AG10803 (cell line): ENCODE results near the gene ALDH1A3.
"Not testable (repeated sequence)": the region's sequence is repeated elsewhere in the genome, so short reads cannot be mapped to it uniquely, and the experiment has no call there.

Experiments
- DNase-seq: peaks from one replicate; pipeline ENCODE4 v3.0.0; 2010; ENCODE audit warnings: low read depth
- H3K4me3 ChIP-seq: 2 replicates; pipeline ENCODE4 v1.5.1; 2011; ENCODE audit warnings: mild to moderate bottlenecking, low read length, control low read depth
- CTCF ChIP-seq: conservative IDR thresholded peaks from 2 replicates; pipeline ENCODE4 v1.5.1; 2011; ENCODE audit warnings: mild to moderate bottlenecking, low read length, control low read depth, inconsistent platforms

The ALDH1A3 gene

GRCh38 chr15:100849021-100849854, 30.4 kb upstream of the ALDH1A3 start:
- DNase-seq = peak; percentile 53
- TF ChIP-seq CTCF = peak; percentile 39
- peak overlapping the region; percentile 69 for H3K4me3 ChIP-seq

- H3K4me3 ChIP-seq = peak overlapping the region; percentile 69
- no peak for DNase-seq
- TF ChIP-seq CTCF = no peak
These were observed 29.8 kb upstream of the ALDH1A3 start for GRCh38 chr15:100849855-100850218.

DNA sequence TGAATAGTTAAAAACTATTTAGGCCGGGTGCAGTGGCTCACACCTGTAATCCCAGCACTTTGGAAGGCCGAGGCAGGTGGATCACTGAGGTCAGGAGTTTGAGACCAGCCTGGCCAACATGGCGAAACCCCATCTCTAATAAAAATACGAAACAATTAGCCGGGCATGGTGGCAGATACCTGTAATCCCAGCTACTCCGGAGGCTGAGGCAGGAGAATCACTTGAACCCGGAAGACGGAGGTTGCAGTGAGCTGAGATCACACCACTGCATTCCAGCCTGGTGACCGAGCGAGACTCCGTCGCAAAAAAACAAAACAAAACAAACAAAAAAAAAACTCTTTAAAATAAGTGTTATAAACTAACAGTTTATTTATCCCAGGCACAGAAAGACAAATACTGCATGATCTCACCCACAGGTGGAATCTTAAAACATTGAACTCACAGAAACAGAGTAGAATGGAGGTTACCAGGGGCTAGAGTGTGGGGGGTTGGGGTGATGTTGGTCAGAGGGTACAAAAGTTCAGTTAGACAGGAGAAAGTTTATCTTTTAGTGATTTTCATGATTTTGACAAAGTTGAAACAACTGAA, 28.1 kb upstream of the ALDH1A3 start:
- not testable (repeated sequence) for DNase-seq, H3K4me3 ChIP-seq

GRCh38 chr15:100852630-100853029, 27.0 kb upstream of the ALDH1A3 start:
- no peak for DNase-seq
- TF ChIP-seq CTCF = no peak
- no peak overlapping the region for H3K4me3 ChIP-seq

DNA sequence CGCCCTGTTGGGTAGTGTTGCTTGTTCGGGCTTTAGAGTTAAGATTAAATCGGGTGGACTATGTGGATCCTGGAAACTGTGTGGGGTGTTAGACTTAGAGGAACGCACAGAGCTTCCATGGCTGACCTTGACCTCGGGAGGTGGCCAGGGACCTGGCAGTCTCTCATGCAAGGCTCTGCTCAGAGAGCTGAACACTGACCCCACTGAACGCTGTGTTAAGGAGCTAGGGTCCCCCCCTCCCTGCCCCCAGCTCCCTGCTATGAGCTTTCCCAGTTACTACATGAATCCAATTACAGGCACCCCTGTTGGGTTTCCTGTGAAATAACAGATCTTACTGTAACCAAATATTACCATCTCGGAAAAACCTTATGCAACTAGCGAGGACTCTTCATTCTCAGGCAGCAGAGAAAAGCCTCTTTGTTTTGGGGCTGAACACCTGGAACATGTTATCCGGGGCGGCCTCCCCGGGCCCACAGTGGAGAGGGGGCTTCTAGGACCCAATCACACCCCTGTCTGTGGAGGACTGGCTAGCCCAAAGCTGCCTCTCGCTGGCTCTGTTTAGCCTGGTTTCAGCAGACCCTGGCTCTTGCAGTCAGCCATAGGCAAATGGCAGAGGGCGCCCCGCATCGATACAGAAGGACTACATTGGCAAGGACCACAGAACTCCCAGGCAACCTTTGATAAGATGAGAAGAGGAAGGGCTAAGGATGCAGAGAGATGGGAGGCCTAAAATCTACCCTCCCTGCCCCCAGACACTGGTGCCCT, 25.8 kb upstream of the ALDH1A3 start:
- TF ChIP-seq CTCF = no peak

DNA sequence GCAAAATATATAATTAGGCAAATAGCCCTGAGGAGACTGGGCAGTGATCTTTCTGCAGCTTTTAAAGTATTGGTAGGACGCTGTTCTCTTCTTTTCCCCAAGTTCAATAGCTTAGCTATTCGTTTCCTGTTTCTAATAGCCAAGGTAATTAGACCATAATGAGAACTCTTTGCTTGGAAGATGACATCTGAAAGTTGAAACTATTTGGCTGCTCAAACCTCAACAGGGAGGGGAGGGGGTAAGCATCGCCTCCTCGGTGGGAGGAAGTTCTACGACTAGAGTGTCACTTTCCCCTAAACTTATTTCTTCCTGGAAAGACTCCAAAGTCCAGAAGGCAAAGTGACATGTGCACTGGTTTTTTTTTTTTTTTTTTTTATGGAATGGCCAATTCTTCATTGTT, 22.8 kb upstream of the ALDH1A3 start:
- TF ChIP-seq CTCF = no peak
- H3K4me3 ChIP-seq = no peak overlapping the region
- DNase-seq = no peak

More for the DNA sequence above, 25.8 kb upstream of the ALDH1A3 start:
- no peak for DNase-seq
- no peak overlapping the region for H3K4me3 ChIP-seq

DNA sequence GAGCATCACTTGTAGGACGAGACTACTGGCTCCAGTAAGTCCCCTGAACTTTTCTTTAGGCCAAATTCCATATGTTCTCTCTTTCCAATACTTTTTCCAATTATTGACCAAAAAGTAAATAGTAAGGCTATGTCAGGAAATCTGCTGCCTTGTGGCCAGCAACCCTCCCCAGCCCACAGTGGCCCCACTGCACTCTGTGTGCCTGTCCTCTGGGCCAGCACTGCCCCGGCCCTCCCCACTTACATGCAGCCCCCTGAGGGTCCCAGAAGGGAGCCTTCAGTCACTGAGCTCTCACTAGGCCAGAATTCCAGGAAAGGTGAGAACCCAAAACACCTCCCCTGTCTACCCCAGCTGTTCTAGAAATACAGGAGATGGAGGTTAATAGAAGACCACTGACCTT, 21.3 kb upstream of the ALDH1A3 start:
- no peak for TF ChIP-seq CTCF
- DNase-seq = no peak
- no peak overlapping the region for H3K4me3 ChIP-seq
